ENCODE results near the gene TOP1.
"Not testable (repeated sequence)": the region's sequence is repeated elsewhere in the genome, so short reads cannot be mapped to it uniquely, and the experiment has no call there.

The TOP1 gene

DNA sequence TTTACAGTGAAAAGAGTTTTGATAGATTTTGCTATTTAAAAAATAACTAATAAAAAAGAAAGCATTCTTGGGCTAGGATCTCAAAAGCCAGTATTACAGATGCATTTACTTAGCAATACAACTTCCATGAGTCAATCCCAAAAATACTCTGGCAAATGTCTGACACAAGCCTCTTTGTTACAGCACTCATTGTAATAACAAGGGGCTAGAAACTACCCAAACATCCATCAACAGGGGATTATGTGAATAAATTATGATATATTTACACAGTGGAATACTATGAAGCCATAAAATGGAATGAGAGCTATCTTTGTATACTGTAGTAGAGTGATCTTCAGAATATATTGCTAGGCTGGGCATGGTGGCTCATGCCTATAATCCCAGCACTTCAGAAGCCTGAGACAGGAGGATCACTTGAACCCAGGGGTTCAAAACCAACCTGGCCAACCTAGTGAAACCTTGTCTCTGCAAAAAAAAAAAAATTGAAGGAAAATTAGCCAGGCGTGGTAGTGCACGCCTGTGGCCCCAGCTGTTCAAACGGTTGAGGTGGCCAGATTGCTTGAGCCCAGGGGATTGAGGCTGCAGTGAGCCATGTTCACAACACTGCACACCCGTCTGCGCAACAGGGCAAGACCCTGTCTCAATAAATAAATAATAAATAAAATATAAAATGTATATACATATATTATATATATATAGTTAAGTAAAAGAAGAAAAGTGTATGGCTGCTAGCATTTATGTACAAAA is 34.7 kb upstream of the TOP1 start:
- Mint-ChIP-seq H3K27me3 (no peaks in the 10 kb centered on the region), H3K4me1 (peaks cover 24% of the 10 kb centered on the region), H3K4me3 (no peak overlapping the region), H3K27ac (no peak overlapping the region), H3K9me3 (no peaks in the 10 kb centered on the region), H3K36me3 (no peaks in the 10 kb centered on the region)
- CTCF ChIA-PET: interaction anchor here (1.3 to 9.5 kb wide), 2 partner anchors 58 to 102 kb away, joined by 3 to 234 read pairs; no protein-coding TSS in a partner anchor
- no peak for DNase-seq

- no peak overlapping the region for H3K27ac Mint-ChIP-seq
- H3K4me1 Mint-ChIP-seq: peaks cover 8% of the 10 kb centered on the region
- H3K36me3 Mint-ChIP-seq: no peaks in the 10 kb centered on the region
- H3K27me3 Mint-ChIP-seq: no peaks in the 10 kb centered on the region
- H3K4me3 Mint-ChIP-seq: no peak overlapping the region
- CTCF ChIA-PET: no interaction called here
- H3K9me3 Mint-ChIP-seq: no peaks in the 10 kb centered on the region
- DNase-seq: no peak
Observed at GRCh38 chr20:40996326-40996725, 32.3 kb upstream of the TOP1 start.

- Mint-ChIP-seq H3K27ac (no peak overlapping the region), H3K4me3 (no peak overlapping the region), H3K36me3 (no peaks in the 10 kb centered on the region), H3K9me3 (no peaks in the 10 kb centered on the region), H3K27me3 (no peaks in the 10 kb centered on the region), H3K4me1 (peaks cover 3% of the 10 kb centered on the region)
- CTCF ChIA-PET: no interaction called here
- DNase-seq: no peak
Observed at GRCh38 chr20:40997116-40997515, 31.5 kb upstream of the TOP1 start.

DNA sequence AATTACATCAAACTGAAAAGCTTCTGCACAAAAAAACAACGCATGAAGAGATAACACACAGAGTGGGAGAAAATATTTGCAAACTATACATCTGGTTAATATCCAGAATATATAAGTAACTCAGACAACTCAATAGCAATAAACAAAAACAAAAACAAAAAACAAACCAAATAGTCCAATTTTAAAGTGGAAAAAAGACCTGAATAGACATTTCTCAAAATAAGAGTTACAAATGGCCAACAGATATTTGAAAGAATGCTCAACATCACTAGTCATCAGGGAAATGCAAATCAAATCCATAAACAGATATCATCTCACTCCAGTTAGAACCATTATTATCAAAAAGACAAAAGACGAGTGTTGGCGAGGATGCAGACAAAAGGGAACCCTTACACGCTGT is 28.8 kb upstream of the TOP1 start:
- H3K36me3 Mint-ChIP-seq: no peaks in the 10 kb centered on the region

GRCh38 chr20:41000628-41001027 is 28.0 kb upstream of the TOP1 start:
- Mint-ChIP-seq H3K4me1 (peaks cover 21% of the 10 kb centered on the region), H3K36me3 (no peaks in the 10 kb centered on the region), H3K27ac (no peak overlapping the region), H3K4me3 (no peak overlapping the region), H3K27me3 (peaks cover 7% of the 10 kb centered on the region), H3K9me3 (no peaks in the 10 kb centered on the region)
- no peak for DNase-seq
- CTCF ChIA-PET: no interaction called here

More for the DNA sequence above, 28.8 kb upstream of the TOP1 start:
- no peak overlapping the region for H3K27ac Mint-ChIP-seq
- no peaks in the 10 kb centered on the region for H3K27me3 Mint-ChIP-seq
- no peak overlapping the region for H3K4me3 Mint-ChIP-seq
- DNase-seq: no peak
- H3K9me3 Mint-ChIP-seq: no peaks in the 10 kb centered on the region
- H3K4me1 Mint-ChIP-seq: peaks cover 18% of the 10 kb centered on the region
- CTCF ChIA-PET: interaction anchor here (1.0 kb wide), 1 partner anchor 9 kb away, joined by 6 read pairs; no protein-coding TSS in a partner anchor

DNA sequence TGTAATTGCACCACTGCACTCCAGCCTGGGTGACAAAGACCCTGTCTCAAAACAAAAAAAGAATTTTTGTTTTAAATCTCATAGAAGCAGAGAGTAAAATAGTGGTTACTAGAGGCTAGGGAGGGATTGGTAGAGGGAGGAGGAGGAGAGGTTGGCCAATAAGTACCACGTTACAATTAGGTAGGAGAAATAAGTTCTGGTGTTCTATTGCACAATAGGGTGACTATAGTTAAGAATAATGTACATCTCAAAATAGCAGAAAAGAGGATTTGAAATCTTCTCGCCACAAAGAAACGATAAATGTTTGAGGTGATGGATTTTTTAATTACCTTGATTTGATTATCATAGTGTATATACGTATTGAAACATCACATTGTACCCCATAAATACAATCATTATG is 27.1 kb upstream of the TOP1 start:
- Mint-ChIP-seq H3K4me1 (peaks cover 24% of the 10 kb centered on the region), H3K9me3 (peaks cover under 1% of the 10 kb centered on the region), H3K36me3 (no peaks in the 10 kb centered on the region), H3K27me3 (peaks cover 7% of the 10 kb centered on the region), H3K27ac (no peak overlapping the region), H3K4me3 (no peak overlapping the region)
- no peak for DNase-seq
- CTCF ChIA-PET: interaction anchor here (1.3 to 2.1 kb wide), 2 partner anchors 10 to 11 kb away, joined by 5 to 8 read pairs; no protein-coding TSS in a partner anchor

DNA sequence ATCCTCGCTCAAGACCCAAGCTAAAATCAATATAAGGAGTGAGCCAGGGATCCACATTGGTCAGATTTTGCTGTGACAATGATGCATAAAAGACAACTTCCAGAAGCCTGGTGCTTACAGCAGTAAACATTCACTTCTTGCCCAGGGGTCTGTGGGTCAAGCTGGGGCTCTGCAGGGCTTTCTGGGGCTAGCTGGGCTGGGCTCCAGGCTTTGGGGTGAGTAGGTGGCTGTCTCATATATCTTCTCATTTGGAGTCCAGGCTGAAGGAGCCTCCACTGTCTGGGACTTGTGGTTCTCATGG is 25.8 kb upstream of the TOP1 start:
- Mint-ChIP-seq H3K4me3 (no peak overlapping the region), H3K27me3 (peaks cover 7% of the 10 kb centered on the region), H3K9me3 (peaks cover 1% of the 10 kb centered on the region), H3K4me1 (peaks cover 32% of the 10 kb centered on the region), H3K36me3 (no peaks in the 10 kb centered on the region), H3K27ac (peak overlapping the region; percentile 95)
- DNase-seq: no peak
- CTCF ChIA-PET: interaction anchor here (1.3 to 2.1 kb wide), 2 partner anchors 11 to 13 kb away, joined by 5 to 8 read pairs; no protein-coding TSS in a partner anchor

DNA sequence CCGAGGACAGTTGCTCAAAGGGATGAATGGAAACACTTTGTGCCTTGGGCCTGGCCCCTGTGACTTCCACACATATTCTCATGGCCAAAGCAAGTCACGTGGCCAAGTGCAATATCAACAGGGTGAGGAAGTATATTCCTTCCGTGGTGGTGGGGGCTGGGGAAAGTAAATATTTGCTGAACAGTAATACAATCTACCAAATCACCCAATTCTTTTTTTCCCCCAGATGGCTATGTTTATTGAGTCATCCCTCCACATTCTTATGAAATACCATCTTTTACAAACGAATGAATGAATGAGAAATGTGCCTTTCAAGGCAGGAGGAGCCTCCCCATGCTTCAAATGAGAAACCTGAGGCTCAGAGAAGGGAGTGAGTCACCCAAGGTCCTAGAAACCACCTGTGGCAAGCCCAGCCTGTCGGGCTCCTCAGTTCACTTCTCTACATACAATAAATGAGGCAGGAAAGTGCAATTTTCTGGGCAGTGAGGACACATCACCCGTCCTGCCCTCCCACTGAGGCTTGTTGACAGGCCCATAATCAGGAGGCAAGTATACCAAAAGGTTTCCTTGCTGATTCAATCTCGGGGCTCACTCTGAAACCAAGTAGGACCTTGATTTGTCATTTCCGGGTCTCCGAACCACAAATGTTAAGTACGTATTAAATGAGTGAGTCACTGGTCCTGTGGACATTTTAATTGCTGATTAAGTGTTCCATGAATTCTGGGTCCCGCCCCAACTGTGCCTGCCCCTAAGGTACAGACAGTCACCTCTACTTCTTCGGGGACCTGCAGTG is 25.3 kb upstream of the TOP1 start:
- Mint-ChIP-seq H3K27me3 (peaks cover 7% of the 10 kb centered on the region), H3K9me3 (peaks cover 1% of the 10 kb centered on the region), H3K4me1 (peaks cover 38% of the 10 kb centered on the region), H3K36me3 (no peaks in the 10 kb centered on the region), H3K4me3 (peak overlapping the region; percentile 18), H3K27ac (peak overlapping the region; percentile 95)
- DNase-seq: peak; percentile 60
- CTCF ChIA-PET: interaction anchor here (2.1 kb wide), 1 partner anchor 13 kb away, joined by 8 read pairs; no protein-coding TSS in a partner anchor

- DNase-seq, H3K27me3 Mint-ChIP-seq, H3K4me3 Mint-ChIP-seq, H3K36me3 Mint-ChIP-seq, CTCF ChIA-PET, H3K9me3 Mint-ChIP-seq: not testable (repeated sequence)
- Mint-ChIP-seq H3K4me1 (peaks cover 41% of the 10 kb centered on the region), H3K27ac (peak overlapping the region; percentile 95)
Observed at GRCh38 chr20:41003936-41004294, 24.7 kb upstream of the TOP1 start.

DNA sequence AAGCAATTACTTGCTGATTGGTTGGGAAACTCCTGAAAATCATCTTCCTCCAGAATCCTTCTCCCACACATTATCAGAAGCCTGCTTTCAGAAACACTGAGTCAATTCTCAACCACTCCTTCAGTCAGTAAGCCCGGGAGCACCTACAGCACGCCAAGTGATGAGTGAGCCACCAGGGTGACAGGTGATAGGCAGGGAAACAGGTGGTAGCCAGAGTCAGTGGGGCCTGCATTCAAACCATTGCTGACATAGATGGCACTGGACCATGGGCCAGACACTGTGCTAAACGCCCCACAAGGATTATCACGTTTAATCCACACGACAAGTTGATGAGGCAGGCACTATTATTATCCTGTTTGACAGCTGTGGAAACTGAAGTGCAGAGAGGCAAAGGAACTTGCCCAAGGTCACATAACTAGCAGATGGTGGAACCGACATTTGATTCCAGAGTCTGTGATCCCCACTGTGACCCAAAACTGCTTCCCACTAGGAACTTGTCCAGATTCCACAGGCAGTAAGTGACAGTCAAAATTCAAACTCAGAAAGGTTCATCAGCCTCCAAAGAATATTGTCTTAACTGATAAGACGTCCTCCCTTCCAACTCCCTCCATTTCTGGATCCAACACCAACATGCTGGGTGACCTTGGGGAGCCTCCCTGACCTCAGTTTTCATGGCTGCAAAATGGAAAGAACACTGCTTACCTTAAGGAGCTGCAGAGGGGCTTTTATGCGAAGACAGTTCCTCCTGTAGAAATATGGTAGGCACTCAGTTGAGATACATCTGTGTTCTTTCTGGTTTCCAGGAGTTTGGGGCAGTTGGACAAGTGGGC is 23.9 kb upstream of the TOP1 start:
- DNase-seq: no peak
- Mint-ChIP-seq H3K27ac (no peak overlapping the region), H3K27me3 (peaks cover 7% of the 10 kb centered on the region), H3K36me3 (no peaks in the 10 kb centered on the region), H3K4me3 (no peak overlapping the region), H3K9me3 (peaks cover 1% of the 10 kb centered on the region), H3K4me1 (peaks cover 44% of the 10 kb centered on the region)
- CTCF ChIA-PET: interaction anchor here (1.1 to 6.5 kb wide), 4 partner anchors 13 to 53 kb away, joined by 3 to 35 read pairs (median 4); no protein-coding TSS in a partner anchor

DNA sequence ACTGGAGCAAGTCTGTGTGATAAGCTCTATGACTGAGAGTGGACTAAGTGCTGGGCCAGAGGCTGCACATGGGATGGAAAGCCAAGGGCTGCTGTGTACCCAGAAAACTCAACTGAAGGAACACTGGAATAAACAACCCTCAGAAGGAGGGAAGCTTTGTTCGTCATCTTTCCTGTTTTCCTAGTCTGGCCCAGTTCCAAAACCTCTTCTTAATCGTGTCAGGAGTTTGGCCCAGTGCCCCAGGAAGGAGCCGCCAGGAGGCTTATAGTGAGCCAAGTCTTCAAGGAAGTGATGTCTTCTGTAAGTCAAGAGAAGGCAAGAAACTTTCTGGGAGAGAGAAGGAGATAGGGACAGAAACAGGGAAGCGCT is 23.3 kb upstream of the TOP1 start:
- H3K27ac Mint-ChIP-seq: no peak overlapping the region
- peaks cover 7% of the 10 kb centered on the region for H3K27me3 Mint-ChIP-seq
- DNase-seq: no peak
- CTCF ChIA-PET: interaction anchor here (1.1 to 6.5 kb wide), 4 partner anchors 14 to 52 kb away, joined by 3 to 35 read pairs (median 4); no protein-coding TSS in a partner anchor
- H3K4me1 Mint-ChIP-seq: peaks cover 50% of the 10 kb centered on the region
- H3K36me3 Mint-ChIP-seq: no peaks in the 10 kb centered on the region
- no peak overlapping the region for H3K4me3 Mint-ChIP-seq
- H3K9me3 Mint-ChIP-seq: peaks cover 1% of the 10 kb centered on the region

DNA sequence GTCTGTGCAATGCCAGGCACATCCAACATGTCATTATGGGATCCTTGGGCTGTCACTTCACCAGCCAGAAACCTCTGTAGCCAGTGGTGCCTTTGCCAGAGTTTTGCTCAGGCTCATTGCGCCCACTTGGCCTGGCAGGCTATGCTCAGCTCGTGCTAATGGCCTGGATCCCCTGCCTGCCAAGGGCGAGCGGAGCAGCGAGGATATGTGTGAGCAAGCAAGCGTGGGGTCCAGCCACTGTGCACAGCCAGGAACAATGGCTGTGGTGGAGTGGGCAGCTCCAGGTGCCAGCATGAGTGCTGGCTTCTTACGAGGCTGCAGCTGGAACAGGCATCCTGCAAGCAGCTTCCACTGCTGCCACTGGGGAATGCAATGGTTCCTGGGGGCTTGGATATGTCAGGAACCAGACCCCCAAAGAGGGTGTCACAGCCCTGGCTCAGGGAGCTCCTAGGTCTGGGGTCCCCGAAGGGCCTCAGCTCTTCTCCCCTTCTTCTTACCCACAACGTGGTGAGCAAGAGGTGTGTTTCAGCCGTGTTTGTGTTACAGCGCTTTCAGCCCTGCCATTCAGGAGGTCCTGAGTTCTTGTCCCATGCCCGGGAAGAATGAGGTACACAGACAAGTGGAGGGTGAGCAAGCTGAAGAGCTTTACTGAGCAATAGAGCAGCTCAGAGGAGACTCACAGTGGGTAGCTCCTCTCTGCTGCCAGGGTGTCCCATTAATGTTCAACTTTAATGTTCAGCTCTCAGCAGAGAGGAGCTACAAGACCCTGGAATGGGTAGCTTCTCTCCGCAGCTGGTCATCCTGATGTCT is 22.3 kb upstream of the TOP1 start:
- H3K27me3 Mint-ChIP-seq: peaks cover 7% of the 10 kb centered on the region
- CTCF ChIA-PET: interaction anchor here (0.6 to 6.5 kb wide), 6 partner anchors 15 to 89 kb away, joined by 3 to 35 read pairs (median 4); no protein-coding TSS in a partner anchor
- peaks cover 51% of the 10 kb centered on the region for H3K4me1 Mint-ChIP-seq
- no peak overlapping the region for H3K4me3 Mint-ChIP-seq
- H3K27ac Mint-ChIP-seq: no peak overlapping the region
- no peak for DNase-seq
- peaks cover 1% of the 10 kb centered on the region for H3K9me3 Mint-ChIP-seq
- H3K36me3 Mint-ChIP-seq: no peaks in the 10 kb centered on the region

- H3K9me3 Mint-ChIP-seq: peaks cover 1% of the 10 kb centered on the region
- H3K36me3 Mint-ChIP-seq: no peaks in the 10 kb centered on the region
- H3K27me3 Mint-ChIP-seq: peaks cover 7% of the 10 kb centered on the region
- DNase-seq: no peak
- H3K4me3 Mint-ChIP-seq: no peak overlapping the region
- H3K27ac Mint-ChIP-seq: no peak overlapping the region
- peaks cover 58% of the 10 kb centered on the region for H3K4me1 Mint-ChIP-seq
- CTCF ChIA-PET: interaction anchor here (0.6 to 6.5 kb wide), 3 partner anchors 16 to 88 kb away, joined by 3 to 35 read pairs (median 4); no protein-coding TSS in a partner anchor
Observed at GRCh38 chr20:41006936-41007474, 21.6 kb upstream of the TOP1 start.
